ENCODE data around the gene MRAP.
"Not testable (repeated sequence)": the region's sequence is repeated elsewhere in the genome, so short reads cannot be mapped to it uniquely, and the experiment has no call there.

Gene MRAP

GRCh38 chr21:32300117-32300681 lies 1.5 kb downstream of the MRAP start:
- no peak for ATAC-seq

- no peak for ATAC-seq
Measured at GRCh38 chr21:32301596-32301995, 2.9 kb downstream of the MRAP start.

GRCh38 chr21:32302560-32302959 lies 3.9 kb downstream of the MRAP start:
- no peak for ATAC-seq

GRCh38 chr21:32303385-32303784 lies 4.7 kb downstream of the MRAP start:
- no peak for ATAC-seq

GRCh38 chr21:32304998-32305397 lies 6.3 kb downstream of the MRAP start:
- ATAC-seq, result no peak

GRCh38 chr21:32306021-32306780 lies 7.5 kb downstream of the MRAP start:
- ATAC-seq, result no peak

DNA sequence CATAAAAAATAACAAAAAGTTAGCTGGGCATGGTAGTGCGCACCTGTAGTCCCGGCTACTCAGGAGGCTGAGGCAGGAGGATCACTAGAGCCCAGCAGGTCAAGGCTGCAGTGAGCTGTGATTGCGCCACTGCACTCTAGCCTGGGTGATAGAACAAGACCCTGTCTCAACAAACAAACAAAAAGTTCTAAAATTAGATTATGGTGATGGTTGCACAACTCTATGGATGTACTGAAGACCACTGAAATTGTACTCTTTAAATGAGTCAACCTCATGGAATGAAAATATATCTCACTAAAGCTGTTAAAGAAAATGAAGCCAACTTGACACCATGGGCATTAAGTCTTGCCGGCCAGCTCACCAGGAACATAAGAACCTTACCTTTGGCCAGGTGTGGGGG lies 9.1 kb downstream of the MRAP start:
- ATAC-seq, result no peak

DNA sequence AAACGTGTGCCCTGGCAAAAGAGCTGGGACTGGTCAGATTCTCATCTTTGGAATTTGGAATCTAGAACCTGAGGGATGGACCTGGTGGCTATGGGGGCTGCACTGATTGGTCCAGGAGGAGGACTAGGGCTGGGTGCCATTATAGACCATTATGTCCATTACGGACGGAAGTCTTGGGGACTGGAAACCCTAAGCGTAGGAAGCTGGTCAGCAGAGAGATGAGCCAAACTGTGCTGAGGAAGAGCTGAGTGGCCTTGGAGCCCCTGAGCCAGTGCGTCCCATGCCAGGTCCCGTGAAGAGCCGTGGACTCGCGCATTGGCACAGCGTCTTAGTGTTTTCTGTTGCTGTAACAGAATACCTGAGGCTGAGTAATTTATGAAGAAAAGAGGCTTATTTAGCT lies 10.0 kb downstream of the MRAP start:
- no peak for ATAC-seq

DNA sequence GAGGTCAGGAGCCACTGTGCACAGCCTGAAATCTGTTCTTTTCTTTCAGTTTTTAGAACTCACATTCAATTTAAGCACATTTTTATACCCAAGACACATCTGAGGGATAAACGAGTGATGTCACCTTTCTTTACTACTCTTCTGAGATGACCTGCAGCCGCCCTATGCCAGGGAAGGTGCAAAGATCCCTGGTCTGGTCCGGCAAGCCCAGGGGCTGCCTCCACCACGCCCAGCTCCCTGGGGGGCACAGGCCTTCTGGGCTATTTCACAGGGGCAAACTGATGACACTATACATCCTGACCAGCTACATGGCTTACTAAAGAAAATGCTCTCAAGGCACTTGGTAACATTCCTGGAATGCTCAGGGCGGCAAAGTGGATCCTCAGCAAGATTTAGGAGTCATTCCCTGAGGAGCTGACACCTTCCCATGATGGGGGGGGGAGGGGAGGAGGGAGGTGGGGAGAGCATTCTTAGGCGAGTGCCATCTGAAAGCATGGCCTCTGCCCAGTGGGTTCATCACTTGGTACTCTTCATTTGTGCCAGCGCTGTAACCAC lies 11.3 kb downstream of the MRAP start:
- ATAC-seq, result no peak

- ATAC-seq, result not testable (repeated sequence)
Measured at GRCh38 chr21:32310976-32311375, 12.3 kb downstream of the MRAP start.

GRCh38 chr21:32311621-32312020 lies 13.0 kb downstream of the MRAP start:
- ATAC-seq, result no peak

- ATAC-seq, result no peak
Measured at GRCh38 chr21:32312326-32312725, 13.7 kb downstream of the MRAP start.

DNA sequence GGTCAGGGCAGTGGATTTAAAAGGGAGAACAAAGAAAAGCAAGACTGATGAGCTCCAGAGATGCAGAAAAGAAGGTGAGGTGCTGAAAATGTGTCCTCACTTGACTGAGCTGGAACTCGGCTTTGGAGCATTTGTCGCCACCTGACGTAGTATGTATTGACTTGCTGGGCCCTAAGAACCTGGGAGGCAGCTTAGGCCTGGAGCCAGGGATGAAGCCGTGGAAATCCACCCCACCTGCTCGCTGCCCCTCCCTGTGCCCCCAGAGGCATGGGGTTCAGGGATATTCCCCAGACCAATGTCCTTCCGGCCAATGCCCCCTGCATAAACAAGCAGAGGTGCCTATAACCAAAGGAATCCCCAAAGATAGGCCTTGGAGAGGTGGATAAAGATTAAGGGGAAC lies 14.3 kb downstream of the MRAP start:
- ATAC-seq, result no peak

- no peak for ATAC-seq
Measured at GRCh38 chr21:32314806-32315205, 16.2 kb downstream of the MRAP start.

DNA sequence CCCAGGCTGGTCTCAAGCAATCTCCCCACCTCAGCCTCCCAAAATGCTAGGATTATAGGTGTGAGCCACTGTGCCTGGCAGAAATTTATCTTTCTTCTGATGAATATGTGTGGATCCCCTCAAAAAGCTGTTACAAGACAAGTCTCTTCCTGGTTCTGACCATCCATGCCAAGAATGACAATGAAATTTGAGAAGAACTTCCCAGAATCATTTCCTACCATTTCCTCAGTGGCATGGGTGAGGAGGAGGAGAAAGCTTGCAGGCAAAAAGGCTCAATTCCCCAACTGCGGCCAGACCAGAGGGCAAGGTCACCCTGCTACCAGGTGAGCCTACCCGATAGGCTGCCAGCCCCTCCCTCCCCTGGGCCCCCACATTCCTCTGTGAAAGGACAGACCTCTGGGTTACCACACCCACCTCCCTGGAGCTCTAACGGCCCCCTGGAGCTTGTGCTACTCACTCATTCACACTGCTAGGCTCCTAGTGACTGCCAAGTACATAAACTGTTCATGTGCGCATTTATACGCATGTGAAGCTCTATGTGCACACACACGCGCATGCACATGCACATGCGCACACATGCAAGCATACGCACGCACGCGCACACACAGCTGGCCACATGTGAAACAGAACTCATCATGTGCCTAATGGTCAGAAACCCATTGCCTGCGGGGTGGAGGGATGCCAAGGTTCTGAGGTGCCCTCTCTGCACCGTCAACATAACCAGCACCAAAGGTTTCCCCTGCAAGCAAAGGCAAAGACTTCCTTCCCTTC lies 17.0 kb downstream of the MRAP start:
- ATAC-seq, result no peak

DNA sequence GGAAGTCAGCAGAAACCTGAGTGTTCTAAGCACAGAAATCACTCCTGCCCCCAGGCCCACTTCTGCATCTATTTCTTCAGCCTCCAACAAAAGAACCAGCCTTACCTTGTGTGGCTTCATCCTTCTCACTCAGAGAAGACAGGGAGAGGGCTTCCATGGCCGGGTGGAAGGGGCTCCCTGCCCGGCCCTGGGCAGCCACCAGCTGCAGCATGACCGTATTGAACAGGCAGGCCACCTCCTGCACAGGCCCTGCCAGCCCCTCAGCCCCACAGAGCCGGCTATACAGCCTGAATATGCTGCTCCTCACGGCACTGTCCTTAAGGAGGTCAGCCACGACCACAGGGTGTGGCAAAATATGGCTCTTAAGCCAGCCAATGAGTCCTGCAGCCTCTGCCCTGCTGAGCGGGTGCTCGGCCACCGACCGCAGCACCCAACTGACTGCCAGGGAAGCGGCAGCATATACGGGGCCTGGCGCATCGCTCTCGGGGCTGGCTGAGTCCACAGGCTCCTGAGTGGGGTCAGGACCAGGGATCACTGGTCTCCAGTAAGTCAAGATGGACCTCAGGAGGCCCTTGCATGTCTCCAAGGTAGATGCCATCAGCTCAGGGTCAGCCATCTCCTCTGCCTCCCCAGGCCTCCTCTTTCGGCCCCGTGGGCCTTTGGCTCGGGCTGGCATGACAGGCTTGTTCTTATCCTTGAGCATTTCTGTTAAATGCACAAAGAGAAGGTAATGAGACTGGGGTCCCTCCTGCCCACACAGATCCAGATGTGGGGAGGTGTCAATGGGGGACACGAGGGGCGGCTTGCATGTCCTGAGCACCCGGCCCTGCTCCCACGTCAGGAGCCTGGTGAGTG lies 17.9 kb downstream of the MRAP start:
- ATAC-seq, result no peak

- ATAC-seq, result no peak
Measured at GRCh38 chr21:32317726-32318125, 19.1 kb downstream of the MRAP start.

DNA sequence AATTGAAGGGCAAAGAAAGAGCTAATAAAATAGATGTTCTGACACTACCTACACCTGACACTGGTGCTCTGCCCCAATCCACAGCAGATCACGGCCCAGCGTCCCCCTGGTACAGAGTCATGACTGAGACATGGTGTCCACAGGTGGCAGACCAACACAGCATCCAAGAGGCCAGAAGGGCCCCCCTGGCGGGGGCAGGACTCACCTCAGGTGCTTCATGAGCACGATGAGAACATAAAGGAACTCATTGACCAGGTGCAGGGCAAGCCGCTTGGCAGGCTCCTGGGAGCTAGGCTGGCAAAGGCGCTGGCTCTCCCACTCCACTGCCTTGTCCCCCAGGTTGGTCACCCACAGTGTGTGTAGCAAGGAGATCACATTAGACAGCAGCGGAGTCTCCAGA lies 20.4 kb downstream of the MRAP start:
- no peak for ATAC-seq

- ATAC-seq, result no peak
Measured at GRCh38 chr21:32320059-32320458, 21.4 kb downstream of the MRAP start.

DNA sequence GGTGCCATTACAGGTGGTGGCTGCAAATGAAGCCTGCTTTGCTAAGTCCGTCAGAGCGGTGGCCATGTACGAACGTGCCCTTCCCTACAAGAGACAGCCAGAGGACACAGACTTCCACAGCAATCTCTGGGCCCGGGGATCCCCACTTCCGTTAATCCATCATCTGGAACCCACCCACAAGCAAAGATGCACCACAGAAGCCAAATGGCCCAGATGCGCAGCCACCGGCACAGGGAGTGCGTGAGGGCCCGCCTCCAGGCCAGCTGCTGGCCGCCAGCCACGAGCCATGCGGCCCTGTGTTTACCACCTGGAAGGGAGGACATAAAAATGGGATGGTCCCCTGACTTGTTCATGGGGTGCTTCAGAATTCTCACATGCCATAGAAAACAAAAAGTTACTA lies 22.1 kb downstream of the MRAP start:
- no peak for ATAC-seq

GRCh38 chr21:32321480-32321879 lies 22.8 kb downstream of the MRAP start:
- ATAC-seq, result no peak

DNA sequence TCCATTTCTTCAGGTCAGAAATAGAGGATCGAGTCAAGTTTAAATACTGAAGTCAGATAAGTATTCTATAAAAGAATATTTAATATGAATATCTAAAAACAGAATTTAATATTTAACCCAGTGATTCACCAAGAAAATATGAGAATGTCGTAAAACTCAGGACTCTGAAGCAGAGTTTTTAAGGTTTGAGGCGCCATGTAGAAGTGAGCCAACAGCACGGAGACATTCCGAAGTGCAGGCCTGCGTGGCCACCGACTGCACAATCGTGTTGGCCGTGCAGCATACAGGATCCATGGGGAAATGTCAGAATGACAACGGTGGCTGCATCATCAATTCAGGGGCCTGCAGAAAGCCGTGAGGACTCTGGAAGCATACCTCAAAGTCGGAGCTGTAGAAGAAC lies 23.4 kb downstream of the MRAP start:
- ATAC-seq, result no peak

GRCh38 chr21:32322676-32323075 lies 24.0 kb downstream of the MRAP start:
- no peak for ATAC-seq

All from activated CD4-positive, CD25-positive, alpha-beta regulatory T cell treated with anti-CD3 and anti-CD28 coated beads, Interleukin-2, amount 50 U/mL, for 24 hours (primary cell).